Sigmoid colon (tissue), 7 donors: ENCODE data around the gene UBC. TPM values are rescaled to one million over a fixed set of nuclear protein-coding genes. Genes with fewer than 3 reads are reported as not detected.
"Not testable (repeated sequence)": the region's sequence is repeated elsewhere in the genome, so short reads cannot be mapped to it uniquely, and the experiment has no call there.

Experiments used
- DNase-seq: peaks from one replicate; pipeline ENCODE4 v3.0.0-alpha.2; 2019
- H3K27ac ChIP-seq, 4 donors: fragments of 200-600 bp; sonication (generic); one replicate each; pipeline ENCODE4 v1.5.1; 2016 to 2019; ENCODE audit warnings: mild to moderate bottlenecking in 1 of 4
- H3K27me3 ChIP-seq, 3 donors: fragments of 200-600 bp; sonication (generic); one replicate each; pipeline ENCODE4 v1.5.1; 2019; ENCODE audit warnings: mild to moderate bottlenecking in 1 of 3
- H3K36me3 ChIP-seq, 4 donors: fragments of 200-600 bp; sonication (generic); one replicate each; pipeline ENCODE4 v1.5.1; 2016 to 2019
- H3K4me1 ChIP-seq, 4 donors: fragments of 200-600 bp; sonication (generic); one replicate each; pipeline ENCODE4 v1.5.1; 2017 to 2019
- H3K4me3 ChIP-seq, 4 donors: fragments of 200-600 bp; sonication (generic); one replicate each; pipeline ENCODE4 v1.5.1; 2017 to 2019; ENCODE audit warnings: mild to moderate bottlenecking in 2 of 4, moderate library complexity in 1 of 4
- H3K9me3 ChIP-seq, 4 donors: fragments of 200-600 bp in 3 of 4; sonication (generic) in 3 of 4; one replicate each; pipeline versions ENCODE4 v1.5.1 to v1.6.1; 2013 to 2019
- CTCF ChIP-seq, 4 experiments: fragments of 450-650 bp in 3 of 4; fragments of 200-600 bp in 1 of 4; IDR thresholded peaks; one replicate each; pipeline ENCODE4 v1.5.1; 2016 to 2019; ENCODE audit warnings: antibody characterized with exemption in 4 of 4, mild to moderate bottlenecking in 3 of 4, moderate library complexity in 2 of 4
- EP300 ChIP-seq, 4 donors: sonication (generic); formaldehyde crosslinking; IDR thresholded peaks; one replicate each; pipeline ENCODE4 v1.6.1; 2017; ENCODE audit warnings: antibody characterized with exemption in 4 of 4
- POLR2A ChIP-seq, 2 donors: fragments of 450-650 bp; IDR thresholded peaks; one replicate each; pipeline ENCODE4 v1.6.1; 2016; ENCODE audit warnings: antibody characterized with exemption in 2 of 2, mild to moderate bottlenecking in 2 of 2, moderate library complexity in 2 of 2
- POLR2AphosphoS5 ChIP-seq, 4 donors: sonication (generic); formaldehyde crosslinking; IDR thresholded peaks; one replicate each; pipeline ENCODE4 v1.6.1; 2017; ENCODE audit warnings: antibody characterized with exemption in 4 of 4
- WGBS, 2 donors: extraction: QIAGEN DNeasy Blood & Tissue Kit; methylation state at CpG; one replicate each; pipeline ENCODE4 v1.1.7; 2013; 5-methylcytosine and 5-hydroxymethylcytosine counted together
- intact Hi-C: fragments of 100-400 bp; cut with DNase I; formaldehyde crosslinking; loops from one replicate; pipeline ENCODE4 v1.15.1; 2023
- polyA plus RNA-seq, 3 donors: library from polyadenylated mRNA; stranded (reverse); fragments of 200-250 nt; gene quantifications; one replicate each; pipeline ENCODE4 v1.2.3, GENCODE V29; 2013
- total RNA-seq, 4 donors: library from RNA; depleted of rRNA; stranded (reverse); fragments of >200 nt; gene quantifications; one replicate each; pipeline ENCODE4 v1.1.0, GENCODE V29; 2016
- donor health status: healthy with polysubstance abuse.
- donor health status: Bipolar disorder and iron deficiency.
- donor health status: healthy.

The UBC gene
- total and polyA plus RNA-seq, 7 donors: 1,056 to 1,785 (median 1,251) TPM

- Histone ChIP-seq H3K9me3 (no peaks in the 10 kb centered on the region), H3K4me1 (peaks cover 0 to 1% (median 0%) of the 10 kb centered on the region in 4 donors), H3K27me3 (no peaks in the 10 kb centered on the region), H3K4me3 (no peak overlapping the region), H3K27ac (no peak overlapping the region), H3K36me3 (no peaks in the 10 kb centered on the region)
- no peak for DNase-seq
- intact Hi-C loops: no loop called here
- WGBS, 2 donors: 51 to 61% methylated on average over 5 of the region's 5 CpGs
- TF ChIP-seq POLR2AphosphoS5 (IDR thresholded peaks at IDR 0.05): no peak
- TF ChIP-seq EP300 (IDR thresholded peaks at IDR 0.05): no peak
- TF ChIP-seq POLR2A (IDR thresholded peaks at IDR 0.05): no peak
- TF ChIP-seq CTCF (IDR thresholded peaks at IDR 0.05): no peak
Observed at GRCh38 chr12:124898923-124899294, 15.5 kb downstream of the UBC start.

GRCh38 chr12:124898200-124898922 is 16.1 kb downstream of the UBC start:
- Histone ChIP-seq H3K27ac (no peak overlapping the region), H3K9me3 (no peaks in the 10 kb centered on the region), H3K4me1 (no peaks in the 10 kb centered on the region), H3K4me3 (no peak overlapping the region), H3K36me3 (no peaks in the 10 kb centered on the region), H3K27me3 (no peaks in the 10 kb centered on the region)
- peak; percentile 74 for DNase-seq
- WGBS, 2 donors: 17 to 38% methylated on average over 18 of the region's 18 CpGs
- TF ChIP-seq POLR2A (IDR thresholded peaks at IDR 0.05): no peak
- TF ChIP-seq CTCF (IDR thresholded peaks at IDR 0.05): peak in 3 of 4 experiments; percentile 30 to 44 (median 37)
- intact Hi-C loops: no loop called here

GRCh38 chr12:124896461-124896860 is 18.0 kb downstream of the UBC start:
- intact Hi-C loops: no loop called here
- Histone ChIP-seq H3K27ac (no peak overlapping the region), H3K36me3 (no peaks in the 10 kb centered on the region), H3K27me3 (no peaks in the 10 kb centered on the region), H3K4me1 (no peaks in the 10 kb centered on the region), H3K4me3 (no peak overlapping the region), H3K9me3 (no peaks in the 10 kb centered on the region)
- 89 to 93% methylated on average over 5 of the region's 5 CpGs for WGBS, 2 donors
- DNase-seq: no peak
- no peak for TF ChIP-seq POLR2A (IDR thresholded peaks at IDR 0.05)
- TF ChIP-seq POLR2AphosphoS5 (IDR thresholded peaks at IDR 0.05): no peak
- TF ChIP-seq EP300 (IDR thresholded peaks at IDR 0.05): no peak
- TF ChIP-seq CTCF (IDR thresholded peaks at IDR 0.05): no peak

GRCh38 chr12:124893792-124894516 is 20.5 kb downstream of the UBC start:
- H3K9me3 ChIP-seq: no peaks in the 10 kb centered on the region
- H3K27me3 ChIP-seq: no peaks in the 10 kb centered on the region
- intact Hi-C loops: no loop called here
- H3K4me1 ChIP-seq: no peaks in the 10 kb centered on the region
- DNase-seq: no peak
- H3K4me3 ChIP-seq: no peak overlapping the region
- H3K36me3 ChIP-seq: no peaks in the 10 kb centered on the region
- TF ChIP-seq EP300 (IDR thresholded peaks at IDR 0.05) (no peak), POLR2AphosphoS5 (IDR thresholded peaks at IDR 0.05) (no peak)
- no peak overlapping the region for H3K27ac ChIP-seq
- WGBS, 2 donors: 86 to 91% methylated on average over 9 of the region's 9 CpGs

GRCh38 chr12:124888260-124888659 is 26.2 kb downstream of the UBC start:
- H3K9me3 ChIP-seq: no peaks in the 10 kb centered on the region
- no peaks in the 10 kb centered on the region for H3K36me3 ChIP-seq
- WGBS, 2 donors: 77 to 85% methylated on average over 2 of the region's 2 CpGs
- no peak overlapping the region for H3K27ac ChIP-seq
- no peaks in the 10 kb centered on the region for H3K4me1 ChIP-seq
- no peak overlapping the region for H3K4me3 ChIP-seq
- TF ChIP-seq EP300 (IDR thresholded peaks at IDR 0.05): no peak
- no peak for TF ChIP-seq CTCF (IDR thresholded peaks at IDR 0.05)
- TF ChIP-seq POLR2A (IDR thresholded peaks at IDR 0.05): no peak
- TF ChIP-seq POLR2AphosphoS5 (IDR thresholded peaks at IDR 0.05): no peak
- intact Hi-C loops: no loop called here
- H3K27me3 ChIP-seq: no peaks in the 10 kb centered on the region
- no peak for DNase-seq

- 81 to 95% methylated on average over 9 of the region's 9 CpGs for whole genome bisulfite sequencing, 2 donors
- H3K9me3 ChIP-seq, H3K4me3 ChIP-seq, H3K36me3 ChIP-seq, H3K4me1 ChIP-seq, intact Hi-C loops, H3K27me3 ChIP-seq, H3K27ac ChIP-seq, DNase-seq: not testable (repeated sequence)
Observed at GRCh38 chr12:124887766-124888165, 26.7 kb downstream of the UBC start.
